Gastroesophageal sphincter (tissue), 4 donors: Measurements from ENCODE around the gene SH3PXD2A. TPM values are rescaled to one million over a fixed set of nuclear protein-coding genes. Genes with fewer than 3 reads are reported as not detected.
A peak's percentile ranks its signal among the peaks of the same experiment; 100 is the strongest.

Experiments used
- ATAC-seq: fragments of 150-250 bp; one replicate; pipeline ENCODE4 v1.9.1; 2016; ENCODE audit warnings: mild to moderate bottlenecking, moderate library complexity
- H3K27ac ChIP-seq, 4 donors: fragments of 200-600 bp; sonication (generic) in 3 of 4; 1 replicate in 3 of 4; 2 replicates in 1 of 4; pipeline ENCODE4 v1.5.1; 2016 to 2019
- H3K27me3 ChIP-seq: fragments of 200-600 bp; sonication (generic); one replicate; pipeline ENCODE4 v1.5.1; 2019
- H3K36me3 ChIP-seq, 2 donors: fragments of 200-600 bp; sonication (generic); one replicate each; pipeline ENCODE4 v1.5.1; 2019; ENCODE audit warnings: control low read depth in 1 of 2
- H3K4me1 ChIP-seq, 3 donors: fragments of 200-600 bp; sonication (generic); 1 replicate in 2 of 3; 2 replicates in 1 of 3; pipeline ENCODE4 v1.5.1; 2016 to 2019; ENCODE audit warnings: control low read depth in 2 of 3
- H3K4me3 ChIP-seq, 2 donors: fragments of 200-600 bp; sonication (generic); one replicate each; pipeline ENCODE4 v1.5.1; 2019; ENCODE audit warnings: mild to moderate bottlenecking in 1 of 2, moderate library complexity in 1 of 2
- H3K9me3 ChIP-seq, 3 donors: fragments of 200-600 bp; sonication (generic); one replicate each; pipeline ENCODE4 v1.5.1; 2017 to 2019; ENCODE audit warnings: control low read depth in 2 of 3
- CTCF ChIP-seq, 4 experiments: fragments of 200-600 bp in 2 of 4; fragments of 450-650 bp in 2 of 4; sonication (generic) in 1 of 4; IDR thresholded peaks; one replicate each; pipeline ENCODE4 v1.5.1; 2017 to 2019; ENCODE audit warnings: antibody characterized with exemption in 4 of 4, mild to moderate bottlenecking in 2 of 4, moderate library complexity in 2 of 4
- EP300 ChIP-seq: sonication (generic); formaldehyde crosslinking; IDR thresholded peaks from one replicate; pipeline ENCODE4 v1.6.1; 2017; ENCODE audit warnings: antibody characterized with exemption, mild to moderate bottlenecking
- POLR2A ChIP-seq, 2 donors: fragments of 450-650 bp; IDR thresholded peaks; one replicate each; pipeline ENCODE4 v1.6.1; 2017; ENCODE audit warnings: antibody characterized with exemption in 2 of 2, mild to moderate bottlenecking in 2 of 2, moderate library complexity in 1 of 2
- POLR2AphosphoS5 ChIP-seq: sonication (generic); formaldehyde crosslinking; IDR thresholded peaks from one replicate; pipeline ENCODE4 v1.6.1; 2017; ENCODE audit warnings: antibody characterized with exemption
- WGBS, 2 donors: methylation state at CpG; one replicate each; pipeline ENCODE4 v1.1.5; 2018; ENCODE audit warnings: low coverage in 1 of 2; 5-methylcytosine and 5-hydroxymethylcytosine counted together
- total RNA-seq, 4 donors: library from RNA; depleted of rRNA; stranded (reverse); fragments of >200 nt; gene quantifications; one replicate each; pipeline ENCODE4 v1.1.0, GENCODE V29; 2016

SH3PXD2A gene
- total RNA-seq, 4 donors from 2014 or later, result 31.2 to 65.2 (median 39.5) TPM

DNA sequence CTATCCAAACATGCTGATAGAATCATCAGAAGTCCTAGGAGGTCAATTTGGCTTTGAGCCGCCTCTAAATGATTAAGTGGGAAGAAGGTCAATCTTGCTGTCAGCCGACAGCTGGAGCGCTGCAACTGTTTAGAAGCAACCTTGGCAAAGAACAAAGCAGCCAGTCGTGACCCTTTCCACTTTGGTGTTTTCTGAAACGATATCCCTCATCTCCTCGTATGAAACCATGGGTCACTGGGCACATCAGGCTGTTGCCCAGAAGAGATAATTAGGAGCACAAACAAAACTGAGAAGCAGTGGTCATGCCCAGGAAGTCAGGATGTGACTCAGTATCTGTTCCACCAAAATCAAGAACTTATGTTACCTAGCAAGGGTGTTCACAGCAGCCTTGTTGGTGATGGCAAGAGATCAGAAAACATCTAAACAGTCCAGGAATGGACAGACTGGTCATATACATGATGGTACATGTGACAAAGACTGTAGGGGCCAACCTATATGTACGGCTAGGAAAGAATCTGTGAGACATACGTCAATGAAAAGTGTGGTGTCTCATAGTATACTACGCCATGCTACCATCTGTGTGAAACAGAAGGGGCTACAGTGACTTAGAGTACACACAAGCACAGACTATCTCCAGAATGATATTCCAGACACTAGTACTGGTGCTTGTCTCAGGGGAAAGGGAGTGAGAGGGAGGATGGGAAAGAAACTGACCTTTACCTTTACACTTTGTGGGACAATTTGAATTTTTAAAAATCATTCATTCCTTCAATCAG, 40.2 kb upstream of the SH3PXD2A start:
- Histone ChIP-seq H3K27ac (peak overlapping the region; percentile 25 to 70 (median 58)), H3K36me3 (peaks cover 0 to 74% of the 10 kb centered on the region in 2 donors), H3K27me3 (no peaks in the 10 kb centered on the region), H3K4me3 (no peak overlapping the region), H3K4me1 (peaks cover 5 to 38% (median 5%) of the 10 kb centered on the region in 3 donors), H3K9me3 (no peaks in the 10 kb centered on the region)
- ATAC-seq, result peak; percentile 57
- TF ChIP-seq CTCF (IDR thresholded peaks at IDR 0.05), result no peak
- peak; percentile 62 for TF ChIP-seq POLR2AphosphoS5
- TF ChIP-seq POLR2A (IDR thresholded peaks at IDR 0.05), result no peak
- TF ChIP-seq EP300, result no peak
- WGBS, 2 donors, result 50 to 56% methylated on average over 7 to 8 of the region's 9 CpGs

- 10 to 34% methylated on average over 2 to 4 of the region's 4 CpGs for WGBS, 2 donors
- Histone ChIP-seq H3K4me3 (no peak overlapping the region), H3K4me1 (peaks cover 5 to 48% (median 5%) of the 10 kb centered on the region in 3 donors), H3K27me3 (no peaks in the 10 kb centered on the region), H3K27ac (peak overlapping the region; percentile 39 to 70 (median 58)), H3K36me3 (peaks cover 0 to 72% of the 10 kb centered on the region in 2 donors), H3K9me3 (no peaks in the 10 kb centered on the region)
- no peak for TF ChIP-seq CTCF (IDR thresholded peaks at IDR 0.05)
- TF ChIP-seq POLR2AphosphoS5, result peak; percentile 35
- no peak for TF ChIP-seq EP300
- no peak for TF ChIP-seq POLR2A (IDR thresholded peaks at IDR 0.05)
- ATAC-seq, result peak; percentile 52
Measured at GRCh38 chr10:103894441-103894864, 39.1 kb upstream of the SH3PXD2A start.

- ATAC-seq, result no peak
- WGBS, 2 donors, result 41 to 51% methylated on average over 2 of the region's 2 CpGs
- Histone ChIP-seq H3K27me3 (no peaks in the 10 kb centered on the region), H3K4me3 (no peak overlapping the region), H3K27ac (peak overlapping the region; percentile 34 to 70 (median 54)), H3K9me3 (no peaks in the 10 kb centered on the region), H3K4me1 (peaks cover 7 to 54% (median 8%) of the 10 kb centered on the region in 3 donors), H3K36me3 (peaks cover 0 to 65% of the 10 kb centered on the region in 2 donors)
- TF ChIP-seq POLR2AphosphoS5, result no peak
Measured at GRCh38 chr10:103893817-103894216, 38.4 kb upstream of the SH3PXD2A start.

DNA sequence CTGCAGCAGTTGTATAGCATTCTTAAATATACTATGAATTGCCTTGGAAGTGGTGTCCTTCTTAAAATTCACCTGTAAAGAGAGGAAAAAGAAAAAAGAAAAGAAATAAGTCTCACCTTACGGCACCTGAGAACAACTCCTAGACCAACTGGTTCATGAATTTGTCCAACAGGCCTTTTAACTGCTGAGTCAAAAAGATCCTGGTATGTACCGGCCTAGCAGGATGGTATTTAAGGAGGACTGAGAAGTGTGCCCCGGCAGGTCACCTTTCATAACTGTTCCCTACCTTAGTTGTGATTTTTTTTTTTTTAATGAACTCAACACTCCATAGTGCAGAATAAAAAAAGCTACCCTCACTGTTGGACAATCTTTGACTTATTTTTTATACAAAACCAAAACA, 36.8 kb upstream of the SH3PXD2A start:
- H3K4me1 ChIP-seq, result peaks cover 15 to 71% (median 22%) of the 10 kb centered on the region in 3 donors
- WGBS, 2 donors, result 87 to 100% methylated on average over 3 of the region's 3 CpGs

DNA sequence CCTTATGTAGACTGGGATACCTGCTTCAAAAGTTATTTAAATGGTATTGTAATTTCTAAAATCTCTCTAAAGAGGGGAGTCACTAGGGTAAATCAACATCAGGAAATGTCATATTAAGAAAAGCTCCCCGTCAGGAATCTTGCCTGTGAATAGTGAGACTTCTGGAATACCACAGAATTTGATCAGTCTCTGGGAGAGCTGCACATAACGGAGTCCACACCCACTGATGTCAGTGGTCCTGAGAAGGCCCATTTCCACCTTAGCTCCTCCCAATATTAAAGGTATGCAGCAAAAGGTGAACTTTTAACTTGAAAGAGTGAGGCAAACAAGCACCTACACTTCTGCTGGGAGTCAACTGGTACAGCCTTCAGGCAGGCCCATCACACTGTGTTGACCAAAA, 35.3 kb upstream of the SH3PXD2A start:
- peaks cover 15 to 65% (median 21%) of the 10 kb centered on the region in 3 donors for H3K4me1 ChIP-seq
- H3K27me3 ChIP-seq, result no peaks in the 10 kb centered on the region
- no peak for ATAC-seq
- TF ChIP-seq CTCF (IDR thresholded peaks at IDR 0.05) (no peak), POLR2AphosphoS5 (no peak), EP300 (no peak), POLR2A (IDR thresholded peaks at IDR 0.05) (no peak)
- H3K9me3 ChIP-seq, result no peaks in the 10 kb centered on the region
- H3K36me3 ChIP-seq, result peaks cover 0 to 46% of the 10 kb centered on the region in 2 donors
- no peak overlapping the region for H3K4me3 ChIP-seq
- H3K27ac ChIP-seq, result peak overlapping the region in 3 of 4 donors; percentile 37 to 49 (median 43)
- no CpG with 5 or more reads among the region's 2 CpGs for WGBS, 2 donors

More for the DNA sequence above, 36.8 kb upstream of the SH3PXD2A start:
- Histone ChIP-seq H3K4me3 (no peak overlapping the region), H3K9me3 (no peaks in the 10 kb centered on the region), H3K36me3 (peaks cover 0 to 55% of the 10 kb centered on the region in 2 donors), H3K27me3 (no peaks in the 10 kb centered on the region), H3K27ac (no peak overlapping the region)
- no peak for TF ChIP-seq CTCF (IDR thresholded peaks at IDR 0.05)
- TF ChIP-seq POLR2AphosphoS5, result no peak
- no peak for TF ChIP-seq POLR2A (IDR thresholded peaks at IDR 0.05)
- no peak for TF ChIP-seq EP300
- ATAC-seq, result no peak
